Epithelial cell of prostate (primary cell): ENCODE measurements around the gene TJP3.
A peak's percentile ranks its signal among the peaks of the same experiment; 100 is the strongest.

Source experiments
- DNase-seq: peaks from one replicate; pipeline ENCODE4 v3.0.0-alpha.2; 2011; ENCODE audit warnings: low read depth, low spot score
- H3K27ac ChIP-seq: fragments of 450-650 bp; 2 replicates; pipeline ENCODE4 v1.5.1; 2017; ENCODE audit warnings: mild to moderate bottlenecking

Gene TJP3

DNA sequence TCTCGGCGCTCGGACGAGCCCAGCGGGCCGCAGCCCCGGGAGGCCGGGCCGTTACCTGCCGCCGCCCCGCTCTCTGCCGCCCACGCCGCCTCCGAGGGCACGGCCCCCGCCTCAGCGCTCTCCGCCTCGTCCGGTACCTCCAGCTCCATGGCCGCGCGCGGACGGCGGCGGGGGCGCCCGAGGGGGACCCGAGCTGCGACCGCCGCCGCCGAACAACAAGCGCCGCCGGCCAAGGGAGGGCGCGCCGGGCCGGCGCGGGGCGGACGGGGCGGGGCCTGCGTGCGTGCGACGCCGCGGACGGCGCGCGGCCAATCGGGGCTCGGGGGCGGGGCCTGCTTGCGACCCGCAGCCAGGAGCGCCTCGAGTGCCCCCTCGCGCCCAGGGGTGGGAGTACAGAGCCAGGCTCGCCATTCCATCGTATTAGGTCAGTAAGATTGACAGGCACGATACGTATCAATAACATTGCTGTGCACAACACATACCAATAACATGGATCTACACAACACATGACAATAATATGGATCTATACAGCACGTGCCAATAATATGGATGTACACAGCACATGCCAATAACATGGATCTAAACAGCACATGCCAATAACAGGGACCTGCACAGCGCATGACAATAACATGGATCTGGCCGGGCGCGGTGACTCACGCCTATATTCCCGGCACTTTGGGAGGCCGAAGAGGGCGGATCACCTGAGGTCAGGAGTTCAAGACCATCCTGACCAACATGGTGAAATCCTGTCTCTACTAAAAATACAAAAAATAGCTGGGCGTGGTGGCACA is 7.7 kb upstream of the TJP3 start, which contains the start of gene PIP5K1C:
PIP5K1C (minus strand) TSS at position 227 of the 791 bp plus-strand sequence; CDS start at position 149, 78 bp downstream.
- DNase-seq = no peak
- H3K27ac ChIP-seq = no peak within 1 kb of the TSS

GRCh38 chr19:3701200-3701599 is 7.0 kb upstream of the TJP3 start:
- no peak overlapping the region for H3K27ac ChIP-seq
- DNase-seq = no peak

DNA sequence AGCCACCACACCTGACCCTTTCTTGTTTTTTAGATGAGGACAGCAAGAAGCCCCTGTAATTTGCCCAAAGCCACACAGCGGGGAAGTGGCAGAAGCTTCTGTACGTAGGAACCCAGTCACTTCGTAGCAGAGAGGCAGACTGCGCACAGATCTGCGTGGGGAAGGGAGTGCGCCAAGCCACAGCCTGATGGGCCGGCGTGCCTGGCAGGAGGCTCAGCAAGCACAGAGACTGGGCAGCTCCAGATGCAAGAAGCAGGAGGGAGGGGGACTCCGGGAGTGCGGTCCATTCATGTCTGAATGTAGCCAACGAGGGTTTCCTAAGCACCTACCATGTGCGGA is 347 bp upstream of the TJP3 start:
- H3K27ac ChIP-seq = no peak overlapping the region

DNA sequence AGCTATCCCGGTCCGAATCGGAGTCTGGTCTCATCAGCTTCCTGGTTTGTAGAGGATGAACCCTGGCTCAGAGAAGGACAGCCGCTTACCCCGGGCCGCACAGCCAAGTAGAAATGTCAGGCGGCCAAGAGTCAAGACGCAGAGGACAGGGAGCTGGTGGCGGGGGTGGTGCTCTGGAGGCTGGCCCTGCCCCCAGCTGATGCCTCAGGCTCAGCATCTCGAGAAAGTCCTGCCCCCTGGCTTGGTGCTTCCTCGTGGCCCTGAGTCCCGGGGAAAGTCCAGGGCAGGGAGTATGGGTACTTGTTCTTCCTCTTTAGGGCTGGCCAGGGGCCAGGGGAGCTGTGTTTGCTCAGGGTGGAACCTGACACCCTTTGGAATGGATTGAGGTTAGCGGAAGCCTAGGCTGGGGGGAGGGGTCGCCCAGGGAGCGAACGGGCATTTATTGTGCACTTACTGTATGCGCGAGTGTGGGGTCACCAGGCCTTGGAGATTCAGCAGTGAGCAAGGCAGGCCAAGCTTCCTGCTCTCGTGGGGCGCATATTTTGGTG is 2.2 kb downstream of the TJP3 start:
- DNase-seq = peak; percentile 74
- H3K27ac ChIP-seq = no peak overlapping the region

More for the DNA sequence above, 347 bp upstream of the TJP3 start:
- no peak for DNase-seq

DNA sequence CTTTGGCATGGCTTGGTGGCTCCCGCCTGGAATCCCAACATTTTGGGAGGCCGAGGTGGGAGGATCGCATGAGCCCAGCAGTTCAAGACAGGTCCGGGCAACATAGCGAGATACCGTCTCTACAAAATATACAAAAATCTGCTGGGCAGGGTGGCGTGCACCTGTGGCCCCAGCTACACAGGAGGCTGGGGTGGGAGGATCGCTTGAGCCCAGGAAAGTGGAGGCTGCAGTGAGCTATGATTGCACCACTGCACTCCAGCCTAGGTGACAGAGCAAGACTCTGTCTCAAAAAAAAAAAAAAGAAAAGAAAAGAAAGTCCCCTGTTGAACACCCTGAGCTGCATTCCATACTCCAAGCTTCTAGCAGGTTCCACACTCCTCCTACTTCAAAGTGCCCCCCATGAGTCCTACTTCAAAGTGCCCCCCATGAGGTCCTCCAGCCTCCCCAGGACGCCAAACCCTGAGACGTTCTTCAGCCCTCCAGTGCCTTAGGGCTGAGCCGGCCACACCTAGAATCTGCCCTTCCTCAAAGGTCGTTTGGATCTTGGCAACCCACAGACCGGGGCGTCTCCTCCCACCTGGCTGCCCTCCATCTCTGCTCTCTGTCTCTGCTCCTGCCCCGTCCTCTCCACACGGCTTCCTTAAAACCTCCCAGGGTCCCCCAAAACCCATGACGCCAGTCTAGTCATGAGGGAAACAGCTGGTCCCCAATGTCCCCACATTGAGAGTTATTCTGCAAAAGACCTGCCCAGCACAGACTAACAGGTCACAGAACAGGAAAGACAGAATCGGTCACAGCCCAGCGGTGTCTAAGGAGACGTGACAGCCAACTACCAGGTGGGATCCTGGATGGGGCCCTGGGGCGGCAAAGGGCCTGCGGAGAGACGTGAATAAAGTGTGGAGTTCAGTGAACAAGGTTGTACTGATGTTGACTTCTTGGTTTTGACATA is 4.8 kb downstream of the TJP3 start:
- H3K27ac ChIP-seq = no peak overlapping the region
- DNase-seq = no peak

- no peak for DNase-seq
Observed at GRCh38 chr19:3716147-3716668, 8.0 kb downstream of the TJP3 start.

GRCh38 chr19:3719868-3720267 is 11.7 kb downstream of the TJP3 start:
- DNase-seq = no peak
- no peak overlapping the region for H3K27ac ChIP-seq

More at GRCh38 chr19:3716147-3716668, 8.0 kb downstream of the TJP3 start:
- H3K27ac ChIP-seq = no peak overlapping the region

GRCh38 chr19:3720349-3720917 is 12.2 kb downstream of the TJP3 start:
- no peak overlapping the region for H3K27ac ChIP-seq
- DNase-seq = no peak

- no peak overlapping the region for H3K27ac ChIP-seq
- DNase-seq = peak; percentile 52
Observed at GRCh38 chr19:3721131-3721886, 13.1 kb downstream of the TJP3 start.

DNA sequence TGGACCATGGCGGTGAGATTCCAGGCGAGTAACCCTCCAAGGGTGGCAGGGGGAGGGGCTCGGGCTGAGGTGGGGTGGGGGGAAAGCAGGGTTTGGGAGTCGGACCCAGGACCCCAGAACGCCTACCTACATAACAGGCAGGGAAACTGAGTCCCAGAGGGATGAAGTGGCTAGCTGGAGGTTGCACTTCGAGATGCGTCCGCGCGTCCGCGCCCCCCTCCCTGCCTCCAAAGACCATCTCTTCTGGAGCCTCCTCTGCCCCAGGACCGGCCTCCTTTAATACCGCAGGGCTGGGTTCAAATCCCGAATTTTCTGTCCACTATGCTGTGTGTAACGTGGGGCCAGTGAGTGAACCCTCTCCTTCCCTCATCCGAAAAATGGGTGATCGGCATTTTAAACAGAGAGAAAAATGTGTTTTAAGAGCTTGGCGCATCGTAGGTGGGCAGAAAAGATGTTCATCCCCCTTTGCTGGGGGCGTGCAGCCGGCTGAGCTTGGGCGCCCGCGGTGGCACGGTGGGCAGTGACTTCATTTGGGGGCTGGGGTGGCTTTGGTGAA is 13.8 kb downstream of the TJP3 start:
- DNase-seq = no peak

DNA sequence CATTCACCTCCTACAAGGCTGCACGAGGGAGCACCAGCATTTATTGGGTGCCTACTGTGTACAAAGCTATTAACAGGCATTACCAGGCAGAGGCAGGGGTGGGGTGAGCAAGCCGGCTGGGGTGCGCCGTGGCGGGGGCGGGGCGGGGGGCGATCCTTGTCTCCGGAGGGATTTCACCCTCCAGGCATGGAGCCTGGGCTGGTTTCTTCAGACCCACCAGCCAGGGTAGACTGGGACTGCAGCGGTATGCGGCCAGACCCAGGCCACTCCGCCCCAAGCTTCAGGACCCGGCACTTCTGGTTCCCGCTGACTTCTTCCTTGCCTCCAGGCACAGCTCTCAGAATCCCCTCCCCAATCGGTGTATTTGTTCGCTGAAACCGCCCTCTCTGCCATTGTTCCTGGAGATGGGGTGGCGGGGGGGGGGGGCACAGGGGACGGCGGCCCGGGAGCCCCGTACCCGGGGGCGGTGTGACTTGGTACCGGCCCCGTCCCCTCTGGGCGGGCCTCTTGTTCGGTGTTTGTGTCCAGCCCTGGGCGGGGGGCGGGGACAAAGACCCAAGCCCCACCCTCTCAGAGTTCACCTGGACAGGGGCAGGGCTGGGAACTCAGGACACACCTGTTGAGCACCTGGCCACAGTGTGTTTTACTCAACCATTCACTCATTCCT is 14.4 kb downstream of the TJP3 start:
- DNase-seq = no peak
- H3K27ac ChIP-seq = no peak overlapping the region

More for the DNA sequence above, 13.8 kb downstream of the TJP3 start:
- no peak overlapping the region for H3K27ac ChIP-seq

DNA sequence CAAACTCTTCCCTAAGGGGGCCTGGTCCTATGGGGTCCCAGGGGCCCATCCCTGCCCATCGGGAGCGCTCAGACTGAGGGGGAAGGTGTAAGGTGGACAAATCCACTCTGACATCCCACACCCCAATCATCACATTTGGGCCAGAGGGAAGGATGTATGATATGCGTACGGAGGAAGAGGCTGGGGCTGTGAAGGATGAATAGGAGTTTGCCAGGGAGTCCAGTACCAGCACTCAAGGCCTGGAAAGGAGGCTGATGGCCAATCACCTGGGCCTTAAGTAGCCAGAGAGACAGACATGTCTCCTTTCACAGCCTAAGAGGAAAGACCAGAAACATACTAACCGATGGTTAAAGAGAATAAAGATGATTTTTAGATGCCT is 14.9 kb downstream of the TJP3 start:
- H3K27ac ChIP-seq = no peak overlapping the region
- no peak for DNase-seq

- H3K27ac ChIP-seq = no peak overlapping the region
- DNase-seq = no peak
Observed at GRCh38 chr19:3723883-3724282, 15.7 kb downstream of the TJP3 start.

GRCh38 chr19:3725121-3725520 is 16.9 kb downstream of the TJP3 start:
- no peak overlapping the region for H3K27ac ChIP-seq
- no peak for DNase-seq

- H3K27ac ChIP-seq = no peak overlapping the region
- DNase-seq = no peak
Observed at GRCh38 chr19:3725640-3726310, 17.6 kb downstream of the TJP3 start.

- H3K27ac ChIP-seq = no peak overlapping the region
- no peak for DNase-seq
Observed at GRCh38 chr19:3730457-3730958, 22.3 kb downstream of the TJP3 start.

- no peak for DNase-seq
- H3K27ac ChIP-seq = no peak overlapping the region
Observed at GRCh38 chr19:3732108-3732507, 23.9 kb downstream of the TJP3 start.
